IPS-18c (cell line): ENCODE results near the gene NEIL1.
"Not testable (repeated sequence)": the region's sequence is repeated elsewhere in the genome, so short reads cannot be mapped to it uniquely, and the experiment has no call there.

Source experiments
- H3K4me3 ChIP-seq: 2 replicates; pipeline ENCODE4 v1.7.0; 2013; ENCODE audit warnings: low read depth, mild to moderate bottlenecking, low read length, moderate library complexity; ENCODE audit not compliant: insufficient read depth
- H3K9me3 ChIP-seq: one replicate; pipeline ENCODE4 v1.6.1; 2013; ENCODE audit warnings: mild to moderate bottlenecking, low read length, moderate library complexity; ENCODE audit not compliant: control insufficient read depth, insufficient read depth

NEIL1 gene

GRCh38 chr15:75362642-75363249, 15.9 kb downstream of the NEIL1 start:
- no peaks in the 10 kb centered on the region for H3K9me3 ChIP-seq
- H3K4me3 ChIP-seq = no peak overlapping the region

GRCh38 chr15:75363786-75364185, 16.9 kb downstream of the NEIL1 start:
- Histone ChIP-seq H3K9me3 (no peaks in the 10 kb centered on the region), H3K4me3 (no peak overlapping the region)

- no peak overlapping the region for H3K4me3 ChIP-seq
- no peaks in the 10 kb centered on the region for H3K9me3 ChIP-seq
Observed at GRCh38 chr15:75364881-75365280, 18.0 kb downstream of the NEIL1 start.

GRCh38 chr15:75366163-75366562, 19.3 kb downstream of the NEIL1 start:
- H3K4me3 ChIP-seq = no peak overlapping the region
- H3K9me3 ChIP-seq = no peaks in the 10 kb centered on the region

- Histone ChIP-seq H3K4me3 (no peak overlapping the region), H3K9me3 (no peaks in the 10 kb centered on the region)
Observed at GRCh38 chr15:75367006-75367405, 20.2 kb downstream of the NEIL1 start.

GRCh38 chr15:75367406-75367912, 20.6 kb downstream of the NEIL1 start:
- Histone ChIP-seq H3K9me3 (no peaks in the 10 kb centered on the region), H3K4me3 (peak overlapping the region; percentile 86; the same call in 1 of the 2 replicates)

GRCh38 chr15:75367913-75368688, 21.3 kb downstream of the NEIL1 start, which contains the start of gene MAN2C1:
MAN2C1 (minus strand) TSS chr15:75368607; CDS start chr15:75368583, 24 bp downstream.
- H3K9me3 ChIP-seq = no peaks in the 10 kb centered on the region
- H3K4me3 ChIP-seq = peak within 1 kb of the TSS; percentile 86

- H3K4me3 ChIP-seq = peak overlapping the region; percentile 86
Observed at GRCh38 chr15:75368689-75369239, 21.9 kb downstream of the NEIL1 start.

GRCh38 chr15:75369897-75370581, 23.2 kb downstream of the NEIL1 start:
- Histone ChIP-seq H3K9me3 (peaks cover 2% of the 10 kb centered on the region), H3K4me3 (0 out of 2 replicates have a peak overlapping the region, but pooled peaks have one; percentile 86)

More at GRCh38 chr15:75368689-75369239, 21.9 kb downstream of the NEIL1 start:
- no peaks in the 10 kb centered on the region for H3K9me3 ChIP-seq

- Histone ChIP-seq H3K4me3 (no peak overlapping the region), H3K9me3 (peaks cover 3% of the 10 kb centered on the region)
Observed at GRCh38 chr15:75371486-75371885, 24.6 kb downstream of the NEIL1 start.

- no peak overlapping the region for H3K4me3 ChIP-seq
Observed at GRCh38 chr15:75371901-75372688, 25.3 kb downstream of the NEIL1 start.

GRCh38 chr15:75380773-75381172, 33.9 kb downstream of the NEIL1 start:
- Histone ChIP-seq H3K9me3 (no peaks in the 10 kb centered on the region), H3K4me3 (no peak overlapping the region)

More at GRCh38 chr15:75371901-75372688, 25.3 kb downstream of the NEIL1 start:
- peaks cover 3% of the 10 kb centered on the region for H3K9me3 ChIP-seq

- not testable (repeated sequence) for H3K9me3 ChIP-seq, H3K4me3 ChIP-seq
Observed at GRCh38 chr15:75383986-75384385, 37.1 kb downstream of the NEIL1 start.

GRCh38 chr15:75389791-75390382, 43.0 kb downstream of the NEIL1 start:
- Histone ChIP-seq H3K4me3 (no peak overlapping the region), H3K9me3 (no peaks in the 10 kb centered on the region)

GRCh38 chr15:75397494-75397893, 50.7 kb downstream of the NEIL1 start:
- Histone ChIP-seq H3K9me3 (no peaks in the 10 kb centered on the region), H3K4me3 (no peak overlapping the region)

GRCh38 chr15:75403892-75404291, 57.1 kb downstream of the NEIL1 start:
- H3K4me3 ChIP-seq = no peak overlapping the region
- H3K9me3 ChIP-seq = no peaks in the 10 kb centered on the region
